ENCODE results near the gene BOK.

The BOK gene

DNA sequence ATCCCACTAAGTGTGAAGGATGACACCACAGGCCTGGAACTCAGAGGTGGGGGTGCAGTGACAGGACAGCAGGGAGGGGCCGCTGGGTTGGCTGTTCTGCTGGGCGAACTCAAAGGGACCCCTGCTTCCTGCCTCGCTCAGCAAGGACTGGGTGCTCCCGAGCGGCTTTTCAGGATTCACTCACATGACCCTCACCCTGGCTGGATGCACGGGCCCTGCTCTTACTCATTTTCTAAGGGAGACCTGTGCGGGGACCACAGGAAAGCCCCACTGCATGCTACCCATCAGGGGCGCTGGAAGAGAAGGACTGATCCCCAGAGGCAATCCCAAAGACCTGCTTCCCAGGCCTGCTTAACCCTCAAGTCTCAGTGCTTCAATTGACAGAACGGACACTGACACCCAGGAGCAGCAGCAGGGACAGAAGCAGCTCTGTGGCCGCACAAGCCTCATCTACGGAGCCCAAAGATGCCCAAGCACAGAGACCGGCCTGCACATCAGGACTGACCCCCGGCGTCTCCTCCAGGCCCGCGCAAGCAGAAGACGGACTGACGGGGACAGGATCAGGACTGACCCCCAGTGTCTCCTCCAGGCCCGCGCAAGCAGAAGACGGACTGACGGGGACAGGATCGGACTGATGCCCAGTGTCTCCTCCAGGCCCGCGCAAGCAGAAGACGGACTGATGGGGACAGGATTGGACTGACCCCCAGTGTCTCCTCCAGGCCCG lies 48.8 kb downstream of the BOK start:
- DNase-seq: no peak

DNA sequence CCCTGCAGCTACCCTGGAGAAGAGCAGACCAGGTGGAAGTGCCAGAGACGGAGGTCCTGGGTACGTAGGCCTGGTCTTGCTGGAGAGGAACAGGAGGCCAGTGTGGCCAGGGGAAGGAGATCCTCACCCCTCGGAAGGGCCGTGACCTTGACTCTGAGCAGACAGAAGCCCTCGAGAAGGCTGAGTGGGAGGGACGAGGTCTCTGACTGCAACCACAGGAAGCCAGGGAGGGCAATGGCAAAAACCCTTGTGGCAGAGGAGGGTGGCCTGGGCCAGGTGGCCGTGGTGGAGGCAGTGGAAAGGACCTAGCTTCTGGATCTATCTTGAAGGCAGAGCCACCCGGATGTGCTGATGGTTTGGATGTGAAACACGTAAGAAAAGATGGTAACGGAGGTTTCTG lies 50.3 kb downstream of the BOK start:
- no peak for DNase-seq

DNA sequence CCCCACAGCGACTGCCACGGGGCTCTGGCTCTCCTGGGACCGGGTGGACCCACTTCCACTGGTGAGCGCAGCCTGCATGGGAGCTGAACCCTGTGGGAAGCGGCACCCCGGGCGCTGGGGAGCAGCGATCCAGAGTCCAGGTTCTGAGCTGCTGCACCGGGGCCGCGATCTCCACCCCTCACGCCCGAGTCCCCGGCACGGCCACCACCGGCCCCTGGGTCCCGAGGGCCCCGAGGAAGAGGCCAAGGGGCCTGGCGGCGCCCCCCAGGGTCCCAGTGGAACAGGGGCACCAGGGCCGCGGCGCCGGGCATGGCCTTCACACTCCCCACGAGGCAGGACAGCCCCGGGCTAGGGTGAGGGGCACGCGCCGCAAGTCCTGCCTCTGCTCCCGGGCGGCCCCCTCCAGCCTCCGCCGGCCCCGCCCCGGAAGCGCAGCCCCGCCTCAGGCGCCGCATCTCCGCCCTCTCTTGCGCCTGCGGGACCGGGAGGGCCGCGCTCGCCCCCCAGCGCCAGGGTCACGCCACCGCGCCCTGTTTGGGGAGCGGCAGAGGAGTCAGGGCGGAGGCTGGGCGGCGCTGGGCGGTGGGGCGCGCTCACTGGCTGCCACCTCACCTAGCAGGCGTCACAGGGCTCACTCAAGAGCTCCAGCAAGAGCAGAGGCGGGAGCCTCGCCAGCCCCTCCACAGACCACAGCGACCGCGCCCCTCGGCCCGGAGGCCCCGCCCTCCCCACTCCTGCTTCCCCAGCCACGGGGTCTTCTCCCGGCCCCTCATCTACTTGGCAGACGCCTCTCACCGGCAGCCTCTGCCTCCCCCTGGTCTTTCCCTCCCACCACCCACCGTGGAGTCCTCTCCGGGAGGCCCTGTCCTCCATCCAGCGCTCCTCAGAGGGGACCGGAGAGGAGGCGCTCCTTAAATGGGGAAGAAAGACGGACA lies 51.6 kb downstream of the BOK start:
- DNase-seq: peak; percentile 81

DNA sequence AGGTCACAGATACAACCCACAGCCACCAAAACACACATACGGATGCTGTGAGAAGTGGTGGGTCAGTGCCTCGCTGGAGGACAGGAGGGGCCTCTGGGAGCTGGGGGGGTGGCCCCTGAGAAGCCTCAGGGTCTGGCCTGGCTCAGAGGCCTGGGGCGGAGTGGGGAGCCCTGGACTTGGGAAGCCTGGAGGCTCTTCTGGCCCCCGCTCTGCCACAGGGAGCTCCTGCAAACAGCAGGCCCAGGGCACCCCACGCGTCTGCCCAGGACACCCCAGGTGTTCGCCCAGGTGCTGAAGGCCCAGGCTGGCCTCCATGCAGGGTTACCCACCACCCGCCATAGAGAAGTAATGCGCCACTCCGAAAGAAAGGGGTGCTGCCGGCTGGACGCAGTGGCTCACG lies 52.5 kb downstream of the BOK start:
- no peak for DNase-seq

DNA sequence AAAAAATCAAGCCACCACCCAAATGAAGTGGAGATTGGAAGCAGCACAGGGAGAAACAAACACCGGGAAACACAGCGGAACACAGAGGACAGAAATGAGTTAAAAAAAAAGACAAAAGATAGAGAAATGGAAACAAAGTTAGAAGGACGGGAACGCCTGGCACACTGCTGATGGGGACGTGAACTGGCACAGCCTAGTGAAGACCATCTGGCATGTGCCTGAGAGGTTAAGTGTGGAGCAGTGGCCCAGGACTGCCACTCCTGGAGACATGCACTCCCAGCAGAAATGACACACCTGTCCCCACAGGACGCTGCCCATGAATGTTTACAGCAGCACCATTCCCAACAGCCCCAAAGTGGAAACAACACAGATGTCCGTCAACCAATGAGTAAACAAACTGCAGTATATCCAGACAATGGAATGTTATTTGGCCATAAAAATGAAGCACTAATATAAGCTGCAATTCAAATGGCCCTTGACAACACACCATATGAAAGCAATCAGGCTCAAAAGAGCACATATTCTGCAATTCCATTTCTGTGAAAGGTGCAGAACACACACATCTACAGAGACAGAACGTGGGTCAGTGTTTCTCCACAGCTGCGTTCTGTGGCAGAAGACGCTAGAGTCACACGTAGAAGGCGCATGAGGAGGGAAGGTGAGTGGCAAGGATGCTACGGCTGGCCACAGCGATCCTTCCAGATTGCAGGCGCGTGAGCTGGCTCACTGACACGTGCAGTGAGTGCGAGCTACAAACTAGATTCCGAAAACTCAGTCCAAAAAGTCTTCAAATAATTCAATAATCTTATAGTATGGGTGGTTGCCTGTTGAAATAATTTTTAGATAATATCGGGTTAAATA lies 53.8 kb downstream of the BOK start:
- no peak for DNase-seq

DNA sequence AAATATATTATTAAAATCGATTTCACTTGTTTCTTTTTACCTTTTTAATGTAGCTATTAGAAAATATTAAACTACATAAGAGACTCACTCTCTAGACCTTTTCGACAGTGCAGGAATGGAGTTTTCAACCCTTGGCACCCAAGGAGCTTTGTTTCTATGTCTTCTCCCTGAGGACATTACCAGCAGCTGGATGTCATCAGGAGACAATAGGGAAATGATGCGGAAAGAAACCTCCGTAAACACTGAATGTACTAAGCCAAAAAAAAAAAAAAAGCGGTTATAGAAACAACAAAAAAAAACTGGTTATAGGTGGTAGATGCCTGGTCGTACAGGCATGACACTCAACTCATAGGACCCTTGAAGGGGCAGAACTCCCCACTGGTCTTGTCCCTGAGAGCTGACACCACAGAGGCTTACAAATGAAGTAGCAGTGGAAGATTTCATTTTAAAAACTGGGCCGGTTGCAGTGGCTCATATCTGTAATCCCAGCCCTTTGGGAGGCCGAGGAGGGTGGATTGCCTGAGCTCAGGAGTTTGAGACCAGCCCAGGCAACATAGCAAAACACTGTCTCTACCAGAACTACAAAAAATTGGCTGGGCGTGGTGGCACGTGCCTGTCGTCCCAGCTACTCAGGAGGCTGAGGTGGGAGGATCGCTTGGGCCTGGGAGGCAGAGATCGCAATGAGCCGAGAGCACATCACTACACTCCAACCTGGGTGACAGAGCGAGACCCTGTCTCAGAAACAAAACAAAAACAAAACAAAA lies 54.7 kb downstream of the BOK start:
- no peak for DNase-seq

DNA sequence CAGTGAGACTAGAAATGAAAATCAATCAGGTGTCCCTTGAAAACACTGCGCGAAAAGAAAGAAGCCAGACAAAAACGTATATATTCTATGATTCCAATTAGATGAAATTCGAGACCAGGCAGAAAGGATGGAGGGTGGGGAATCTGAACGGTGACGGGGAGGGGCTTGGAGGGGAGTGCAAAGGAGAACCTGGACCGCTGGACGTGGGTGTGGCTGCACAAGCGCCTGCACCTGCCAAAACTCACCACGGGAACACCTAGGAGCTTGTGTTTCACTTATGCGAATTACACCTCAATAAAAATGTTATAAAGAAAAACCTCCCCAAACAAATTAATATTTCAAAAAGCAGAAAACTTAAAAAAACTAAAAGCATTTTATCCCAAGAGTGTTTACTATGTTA lies 56.5 kb downstream of the BOK start:
- DNase-seq: no peak

DNA sequence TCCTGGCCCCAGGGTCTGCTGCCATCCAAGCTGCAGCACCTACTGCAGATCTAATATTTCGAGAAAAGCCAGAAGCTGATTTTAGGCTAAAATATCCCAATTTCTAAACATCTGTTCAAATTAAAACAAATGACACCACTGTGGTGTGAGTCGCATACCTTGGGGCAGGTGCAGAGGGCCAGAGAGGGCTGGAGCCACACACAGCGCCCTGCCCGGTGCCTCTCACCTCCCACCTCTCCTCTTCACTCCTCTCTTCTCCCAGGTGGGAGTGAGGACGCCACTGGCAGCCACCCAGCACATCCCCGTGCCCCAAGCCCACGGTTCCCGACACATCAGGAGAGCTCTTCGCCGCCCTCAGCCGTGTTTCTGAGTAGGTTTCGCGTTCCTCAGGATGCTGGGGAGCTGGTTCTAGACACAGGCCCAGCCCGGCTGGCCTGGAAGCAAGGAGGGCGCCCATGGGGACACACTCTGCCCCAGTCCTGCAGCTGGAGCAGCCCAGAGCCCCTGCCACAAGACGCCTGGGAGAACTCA lies 57.0 kb downstream of the BOK start:
- DNase-seq: no peak

DNA sequence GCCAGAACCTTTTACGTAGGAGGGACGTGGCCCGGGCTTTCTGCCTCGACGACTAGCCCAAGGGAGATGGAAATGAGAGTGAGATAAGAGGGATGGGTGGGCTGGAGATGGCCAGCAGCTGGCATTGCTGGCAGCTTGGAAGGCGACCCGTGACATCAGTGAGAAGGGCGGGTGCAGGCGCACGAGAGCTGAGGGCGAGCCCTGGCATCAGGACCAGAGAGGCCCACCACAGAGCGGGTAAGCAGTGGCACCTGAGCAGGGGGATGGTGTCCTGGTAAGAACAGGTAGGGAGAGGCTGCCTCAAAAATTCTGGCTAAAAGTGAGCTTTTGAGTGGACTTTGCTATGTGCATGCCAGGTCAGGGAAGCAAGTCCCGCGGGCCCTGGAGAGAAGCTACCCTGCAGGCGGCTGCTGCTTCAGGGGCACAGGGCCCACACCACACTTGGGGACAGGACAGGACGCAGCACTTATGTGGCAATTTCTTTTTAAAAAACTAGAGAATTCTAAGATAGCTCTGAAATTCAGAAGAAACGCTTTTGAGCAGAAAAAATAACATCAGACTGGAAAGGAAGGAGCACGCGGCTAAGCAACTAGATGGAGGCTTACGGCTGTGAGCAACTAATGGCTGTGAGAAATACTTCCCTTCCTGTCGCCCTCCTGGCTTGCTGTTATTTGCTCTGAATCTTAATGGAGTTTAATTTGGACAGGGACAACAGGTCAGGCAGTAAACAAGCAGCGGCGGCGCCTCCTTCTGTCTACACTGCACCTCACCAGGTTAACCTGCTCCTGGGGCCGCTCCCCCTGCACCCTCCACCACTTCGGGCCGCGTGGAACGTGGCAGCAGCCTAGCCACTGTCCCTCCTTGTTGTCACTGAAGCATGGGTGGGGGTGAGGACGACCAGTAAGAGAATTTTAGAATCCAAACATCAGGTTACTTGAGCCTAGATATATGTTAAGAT lies 57.9 kb downstream of the BOK start:
- no peak for DNase-seq

DNA sequence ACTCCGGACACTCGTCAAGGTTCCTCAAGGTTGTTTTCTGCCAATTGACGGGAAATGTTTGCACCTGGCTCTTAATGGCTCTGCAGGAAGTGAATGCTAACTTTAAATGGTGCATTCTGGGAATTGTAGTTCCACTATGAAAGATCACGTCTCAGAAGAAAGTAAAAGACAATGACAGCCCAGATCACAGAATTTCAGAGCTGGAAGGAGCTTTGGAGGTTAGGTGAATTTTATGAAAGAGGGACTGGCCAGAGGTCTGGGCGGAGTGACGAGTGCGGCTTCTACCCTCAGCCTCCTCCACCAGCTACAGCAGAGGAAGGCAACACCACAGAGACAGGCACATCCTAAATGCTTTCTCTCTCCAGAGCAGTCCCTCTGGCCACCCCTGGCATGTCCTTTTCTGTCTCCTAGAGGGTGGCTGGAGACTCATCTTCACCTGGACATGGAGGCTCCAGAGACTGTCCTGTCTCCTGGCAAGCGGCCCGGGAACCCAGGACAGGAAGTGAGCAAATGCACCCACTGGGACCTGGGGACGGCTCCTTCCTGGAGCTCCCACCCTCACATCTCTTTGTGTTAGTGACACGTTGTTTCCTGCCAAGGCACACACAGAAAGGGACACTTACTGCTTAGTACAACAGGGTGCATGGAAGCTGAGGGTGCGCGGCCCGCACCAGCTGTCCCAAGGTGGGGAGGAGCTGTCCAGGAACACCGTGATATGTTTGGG lies 59.0 kb downstream of the BOK start:
- DNase-seq: no peak

DNA sequence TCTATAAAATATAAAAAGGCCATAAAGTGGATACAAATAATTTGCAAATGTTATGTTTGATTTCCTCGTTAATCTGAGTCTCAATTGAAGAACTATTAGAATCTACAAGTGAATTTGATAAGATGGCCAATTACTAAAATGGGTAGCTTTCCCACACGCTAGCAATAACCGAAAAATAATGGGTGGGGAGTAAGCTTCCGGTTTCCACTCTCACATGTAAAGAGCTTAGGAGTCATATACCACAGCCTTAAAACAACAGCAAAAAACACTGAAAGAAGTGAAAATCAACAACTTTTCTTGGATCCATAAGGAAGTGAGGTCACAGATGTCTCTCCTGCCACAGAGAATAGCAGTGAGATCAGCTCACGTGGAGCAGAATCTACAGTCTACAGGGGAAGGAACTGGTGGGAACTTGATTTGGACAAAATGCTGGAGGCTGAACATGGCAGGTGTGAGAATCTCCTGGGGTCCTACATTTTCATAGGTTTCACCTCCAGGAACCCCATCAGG lies 59.8 kb downstream of the BOK start:
- no peak for DNase-seq

DNA sequence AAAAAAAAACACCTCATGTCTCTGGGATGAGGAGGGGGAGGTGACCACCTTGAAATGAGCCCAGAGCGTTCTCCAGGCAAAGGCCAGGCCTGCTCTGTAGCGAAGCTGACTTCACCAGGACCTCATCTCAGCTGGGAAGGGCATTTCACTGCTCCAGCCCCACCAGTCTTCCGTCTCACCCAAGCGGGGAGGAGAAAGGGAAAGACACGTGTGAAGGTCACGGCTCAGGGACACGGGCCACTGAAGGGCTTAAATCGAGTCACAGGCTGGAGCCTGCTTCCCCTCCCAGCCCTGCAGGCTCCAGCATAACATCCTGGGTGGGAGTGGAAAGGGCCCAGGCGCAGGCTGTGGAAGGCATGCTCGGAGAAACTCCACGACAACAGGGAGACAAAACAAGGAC lies 60.3 kb downstream of the BOK start:
- DNase-seq: no peak

DNA sequence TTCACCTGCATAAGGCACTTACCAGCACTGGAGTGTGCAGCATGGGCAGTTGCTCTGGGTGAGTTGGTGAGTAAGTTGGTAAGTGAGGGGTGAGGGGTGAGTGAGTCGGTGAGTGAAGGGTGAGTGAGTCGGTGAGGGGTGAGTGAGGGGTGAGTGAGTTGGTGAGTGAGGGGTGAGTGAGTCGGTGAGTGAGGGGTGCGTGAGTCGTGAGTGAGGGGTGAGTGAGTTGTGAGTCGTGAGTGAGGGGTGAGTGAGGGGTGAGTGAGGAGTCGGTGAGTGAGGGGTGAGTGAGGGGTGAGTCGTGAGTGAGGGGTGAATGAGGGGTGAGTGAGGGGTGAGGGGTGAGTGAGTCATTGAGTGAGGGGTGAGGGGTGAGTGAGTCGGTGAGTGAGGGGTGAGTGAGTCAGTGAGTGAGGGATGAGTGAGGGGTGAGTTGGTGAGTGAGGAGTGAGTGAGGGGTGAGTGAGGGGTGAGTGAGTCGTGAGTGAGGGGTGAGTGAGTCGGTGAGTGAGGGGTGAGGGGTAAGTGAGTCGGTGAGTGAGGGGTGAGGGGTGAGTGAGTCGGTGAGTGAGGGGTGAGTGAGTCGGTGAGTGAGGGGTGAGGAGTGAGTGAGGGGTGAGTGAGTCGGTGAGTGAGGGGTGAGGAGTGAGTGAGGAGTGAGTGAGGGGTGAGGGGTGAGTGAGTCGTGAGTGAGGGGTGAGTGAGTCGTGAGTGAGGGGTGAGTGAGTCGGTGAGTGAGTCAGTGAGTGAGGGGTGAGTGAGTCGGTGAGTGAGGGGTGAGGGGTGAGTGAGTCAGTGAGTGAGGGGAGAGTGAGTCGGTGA lies 61.3 kb downstream of the BOK start:
- no peak for DNase-seq

DNA sequence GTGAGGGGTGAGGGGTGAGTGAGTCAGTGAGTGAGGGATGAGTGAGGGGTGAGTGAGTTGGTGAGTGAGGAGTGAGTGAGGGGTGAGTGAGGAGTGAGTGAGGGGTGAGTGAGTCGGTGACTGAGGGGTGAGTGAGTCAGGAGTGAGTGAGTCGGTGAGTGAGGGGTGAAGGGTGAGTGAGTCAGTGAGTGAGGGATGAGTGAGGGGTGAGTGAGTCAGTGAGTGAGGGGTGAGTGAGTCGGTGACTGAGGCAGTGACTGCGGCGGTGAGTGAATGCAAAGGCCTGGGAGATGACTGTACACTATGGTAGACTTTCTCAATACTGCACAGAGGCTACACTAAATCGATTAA lies 61.8 kb downstream of the BOK start:
- peak; percentile 32 for DNase-seq

Measured in activated T-cell treated with anti-CD3 and anti-CD28 coated beads for 4 hours (primary cell).